K562 (cell line): ENCODE results near the gene METRN. TPM values are rescaled to one million over a fixed set of nuclear protein-coding genes. Genes with fewer than 3 reads are reported as not detected.

Experiments used
- ATAC-seq: fragments of 200-7000 bp; cut with Tn5 transposase; 3 replicates; pipeline ENCODE4 v1.9.1; 2020; ENCODE audit warnings: moderate library complexity
- BruUV-seq: library from RNA; stranded (reverse); fragments of 400-500 nt; replicated peaks from 2 replicates; lab custom pipeline; 2021; lab: Mats Ljungman, UMichigan
- CTCF ChIA-PET: fragments of 300-600 bp; formaldehyde crosslinking; extraction: SDS; loops from one replicate; lab custom pipeline; 2021; ENCODE audit warnings: low intra/inter-chr PET ratio; lab: Yijun Ruan, JAX
- POLR2A ChIA-PET: fragments of 300-600, 350-650 bp; sonication (Branson Sonifier 250); formaldehyde crosslinking; extraction: SDS; loops from one replicate; lab custom pipeline; 2021; ENCODE audit warnings: antibody characterized with exemption, inconsistent platforms; lab: Yijun Ruan, JAX
- DNase-seq, 4 experiments: peaks; one replicate each; pipeline versions ENCODE4 v3.0.0 to v3.0.0-alpha.2; 2011 to 2018; ENCODE audit warnings: low spot score in 3 of 4, mixed read lengths in 3 of 4; ENCODE audit errors: extremely low read depth in 1 of 4
- FAIRE-seq: peaks from 2 replicates; lab custom pipeline; 2011; peaks lifted over from hg19 to GRCh38; lab: Jason Lieb, UNC
- H2AFZ ChIP-seq: 2 replicates; pipeline ENCODE4 v1.6.0; 2011; ENCODE audit warnings: low read depth, low read length, control low read depth, inconsistent platforms
- H3K27ac ChIP-seq: fragments of 200-600 bp; 3 replicates; pipeline ENCODE4 v1.8.0; 2011; ENCODE audit warnings: low read depth, mild to moderate bottlenecking, control low read depth, inconsistent platforms, low read length, moderate library complexity, mixed read lengths; ENCODE audit errors: extremely low read depth
- H3K27me3 ChIP-seq, 2 experiments: fragments of 300-600 bp in 1 of 2; 2 replicates in 1 of 2; 3 replicates in 1 of 2; pipeline versions ENCODE4 v1.6.0 to v1.8.0; 2011; ENCODE audit warnings: inconsistent platforms in 2 of 2, low read length in 2 of 2, mild to moderate bottlenecking in 1 of 2, mixed read lengths in 1 of 2, moderate library complexity in 1 of 2; ENCODE audit not compliant: control insufficient read depth in 2 of 2, insufficient read depth in 2 of 2
- H3K36me3 ChIP-seq: fragments of 300-600 bp; 3 replicates; pipeline ENCODE4 v1.8.0; 2011; ENCODE audit warnings: mild to moderate bottlenecking, low read length, inconsistent platforms; ENCODE audit not compliant: control insufficient read depth, insufficient read depth
- H3K4me1 ChIP-seq, 2 experiments: fragments of 200-600 bp in 1 of 2; replicated peaks in 1 of 2; 2 replicates in 1 of 2; 3 replicates in 1 of 2; pipeline versions ENCODE4 v1.5.1 to v1.8.0; 2011; ENCODE audit warnings: inconsistent platforms in 2 of 2, low read length in 2 of 2, mild to moderate bottlenecking in 1 of 2, mixed read lengths in 1 of 2, moderate library complexity in 1 of 2; ENCODE audit not compliant: control insufficient read depth in 2 of 2, insufficient read depth in 2 of 2
- H3K4me2 ChIP-seq: 2 replicates; pipeline ENCODE4 v1.6.1; 2011; ENCODE audit warnings: low read length, control low read depth, inconsistent platforms, mixed read lengths; ENCODE audit not compliant: insufficient read depth
- H3K4me3 ChIP-seq: fragments of 200-600 bp; sonication (generic), shearing (Covaris generic); 2 replicates; pipeline ENCODE4 v1.5.1; 2016; ENCODE audit warnings: control low read depth, inconsistent platforms
- H3K79me2 ChIP-seq: fragments of 200-600 bp; 3 replicates; pipeline ENCODE4 v1.8.0; 2011; ENCODE audit warnings: low read length, inconsistent platforms; ENCODE audit not compliant: control insufficient read depth, insufficient read depth
- H3K9ac ChIP-seq, 2 experiments: 2 replicates each; pipeline versions ENCODE4 v1.6.0 to v1.6.1; 2011; ENCODE audit warnings: low read depth in 2 of 2, low read length in 2 of 2, control low read depth in 1 of 2, inconsistent platforms in 1 of 2, mild to moderate bottlenecking in 1 of 2, mixed read lengths in 1 of 2; ENCODE audit not compliant: insufficient read depth in 1 of 2
- H3K9me1 ChIP-seq: one replicate; pipeline ENCODE4 v1.6.0; 2011; ENCODE audit warnings: inconsistent platforms, mild to moderate bottlenecking, low read length, moderate library complexity; ENCODE audit not compliant: control insufficient read depth, insufficient read depth
- H3K9me3 ChIP-seq: replicated peaks from 2 replicates; pipeline ENCODE4 v1.5.1; 2011; ENCODE audit warnings: low read depth, low read length, inconsistent platforms; ENCODE audit not compliant: control insufficient read depth, insufficient read depth
- H4K20me1 ChIP-seq: replicated peaks from 2 replicates; pipeline ENCODE4 v1.6.1; 2011; ENCODE audit warnings: low read length, inconsistent platforms, mixed read lengths; ENCODE audit not compliant: control insufficient read depth, insufficient read depth
- CEBPG ChIP-seq, 3 experiments: fragments of 200-800 bp in 1 of 3; sonication (Bioruptor generic) in 1 of 3; sonication (generic) in 1 of 3; formaldehyde crosslinking in 1 of 3; IDR thresholded peaks in 2 of 3; conservative IDR thresholded peaks in 1 of 3; 2 replicates each; pipeline versions ENCODE4 v1.6.1 to v1.8.0; 2016 to 2022; ENCODE audit warnings: missing compliant biosample characterization in 2 of 3, missing genetic modification characterization in 2 of 3, mild to moderate bottlenecking in 1 of 3, missing genetic modification reagents in 1 of 3
- CREB1 ChIP-seq, 2 experiments: sonication (generic) in 1 of 2; formaldehyde crosslinking in 1 of 2; IDR thresholded peaks; 2 replicates each; pipeline versions ENCODE4 v1.6.1 to v1.8.0; 2012 to 2022; ENCODE audit warnings: inconsistent platforms in 1 of 2, mild to moderate bottlenecking in 1 of 2, missing genetic modification reagents in 1 of 2, moderate library complexity in 1 of 2
- ETS2 ChIP-seq: IDR thresholded peaks from 2 replicates; pipeline ENCODE4 v1.6.1; 2016; ENCODE audit warnings: borderline replicate concordance, missing genetic modification characterization, mild to moderate bottlenecking, moderate library complexity, missing compliant biosample characterization; ENCODE audit not compliant: poor library complexity, severe bottlenecking
- ETV5 ChIP-seq: sonication (generic); formaldehyde crosslinking; IDR thresholded peaks from 2 replicates; pipeline ENCODE4 v1.4.0; 2020; ENCODE audit warnings: low read depth, mild to moderate bottlenecking, missing genetic modification reagents
- MCM7 ChIP-seq, 2 experiments: fragments of 450-650 bp; IDR thresholded peaks; 2 replicates each; pipeline ENCODE4 v1.6.1; 2016 to 2018
- NCOR1 ChIP-seq: fragments of 450-650 bp; IDR thresholded peaks from 2 replicates; pipeline ENCODE4 v1.6.1; 2016; ENCODE audit warnings: mild to moderate bottlenecking, moderate library complexity
- NFATC3 ChIP-seq: fragments of 450-650 bp; IDR thresholded peaks from 2 replicates; pipeline ENCODE4 v1.6.1; 2017; ENCODE audit warnings: mild to moderate bottlenecking
- POLR2G ChIP-seq: fragments of 200-400 bp; formaldehyde crosslinking; IDR thresholded peaks from 2 replicates; pipeline ENCODE4 v1.6.1; 2017; ENCODE audit warnings: low read depth, mild to moderate bottlenecking, antibody characterized with exemption, low read length, moderate library complexity
- RBFOX2 ChIP-seq: fragments of 200-400 bp; formaldehyde crosslinking; IDR thresholded peaks from 2 replicates; pipeline ENCODE4 v1.6.1; 2017; ENCODE audit warnings: low read depth, mild to moderate bottlenecking, low read length, moderate library complexity
- TAF7 ChIP-seq: fragments of 450-650 bp; IDR thresholded peaks from 2 replicates; pipeline ENCODE4 v1.6.1; 2016; ENCODE audit warnings: missing genetic modification characterization, missing compliant biosample characterization
- USF2 ChIP-seq: sonication (generic); formaldehyde crosslinking; IDR thresholded peaks from 2 replicates; pipeline ENCODE4 v1.5.0; 2020; ENCODE audit warnings: missing genetic modification reagents
- ZNF398 ChIP-seq: fragments of 250-450 bp; sonication (Bioruptor Pico); IDR thresholded peaks from 2 replicates; pipeline ENCODE4 v1.8.0; 2021; ENCODE audit warnings: moderate library complexity, mild to moderate bottlenecking, inconsistent platforms
- ZNF766 ChIP-seq: fragments of 200-800 bp; sonication (Bioruptor generic); conservative IDR thresholded peaks from 2 replicates; pipeline ENCODE4 v1.6.1; 2016; ENCODE audit warnings: missing genetic modification characterization, missing compliant biosample characterization
- WGBS: fragments of 100-300 bp; shearing (Covaris generic); methylation state at CpG from one replicate; pipeline ENCODE4 v1.1.6; 2016; ENCODE audit warnings: low coverage, mixed read lengths; ENCODE audit not compliant: insufficient coverage; ENCODE audit errors: missing lambda C conversion rate; 5-methylcytosine and 5-hydroxymethylcytosine counted together
- in situ Hi-C: fragments of 300-500 bp; cut with MboI; formaldehyde crosslinking; loops from 4 replicates; pipeline ENCODE4 v1.15.0; 2018; ENCODE audit warnings: inconsistent platforms, mixed read lengths
- intact Hi-C: fragments of 100-400 bp; cut with micrococcal nuclease; formaldehyde crosslinking; loops from 2 replicates; pipeline ENCODE4 v1.14.2; 2022
- polyA plus RNA-seq, 8 experiments: library from polyadenylated mRNA; depleted of rRNA in 4 of 8; stranded (reverse) in 5 of 8; unstranded in 3 of 8; fragments of >200 nt; fragmentation: Nextera tagmentation in 2 of 8; fragmentation: Illumina TruSeq in 1 of 8; extraction: Ambion mirVana in 2 of 8; extraction: Trizol in 1 of 8; gene quantifications; 2 replicates each; pipeline versions ENCODE4 v1.2.1 to v1.2.3, GENCODE V29; 2011 to 2014; ENCODE audit warnings: inconsistent platforms in 1 of 8, missing spikeins in 1 of 8
- total RNA-seq, 7 experiments: library from RNA; depleted of rRNA in 6 of 7; stranded (reverse); fragments of >200 nt in 6 of 7; fragmentation: Illumina TruSeq in 2 of 7; extraction: Trizol in 2 of 7; gene quantifications; 2 replicates each; pipeline versions ENCODE4 v1.2.1 to v1.2.3, GENCODE V29; 2011 to 2021; ENCODE audit warnings: low replicate concordance in 1 of 7

The METRN gene
- total and polyA plus RNA-seq, 9 of the 15 experiments (the other 6 are each of a cell fraction or from before 2014, with no cell fraction given): 0.20 to 89.8 (median 15.4) TPM

GRCh38 chr16:678858-679813 is 35.8 kb upstream of the METRN start (continued):
- TF ChIP-seq TAF7 (tag) (peak; percentile 40; the same call in 1 of the 2 replicates), RBFOX2 (peak; percentile 65), CREB1 (IDR thresholded peaks at IDR 0.05) (no peak), CREB1 (CRISPR knock-in tag; IDR thresholded peaks at IDR 0.05) (0 out of 2 replicates have a peak, but pooled peaks have one; percentile 2), POLR2G (peak; percentile 67)

- FAIRE-seq (no peak), ATAC-seq (peak; percentile 62), DNase-seq (peak; percentile 78 to 91 (median 84))
- H3K79me2 ChIP-seq: peaks cover 41% of the 10 kb centered on the region
- ChIA-PET CTCF (no interaction called here), POLR2A (interaction anchor here (0.5 to 1.8 kb wide), 10 partner anchors 10 to 1119 kb away, joined by 3 to 10 read pairs (median 3); partner anchors contain the start of genes DECR2 and WDR24)
- H3K9me1 ChIP-seq: peaks cover 11% of the 10 kb centered on the region
- H3K27me3 ChIP-seq: no peaks in the 10 kb centered on the region
- in situ Hi-C loops (loop anchor here (10.0 kb wide), 1 partner anchor 285 kb away; the partner anchor contains the start of gene NME4), intact Hi-C loops (loop anchor here (5.0 kb wide), 2 partner anchors 43 to 283 kb away; partner anchors contain the start of genes METTL26 and NME4)
- H3K27ac ChIP-seq: peak within 1 kb of the TSS; percentile 89
- peaks cover 21% of the 10 kb centered on the region for H4K20me1 ChIP-seq
- peaks cover 36% of the 10 kb centered on the region for H3K36me3 ChIP-seq
- peak within 1 kb of the TSS; percentile 98 for H3K4me3 ChIP-seq
- H3K9ac ChIP-seq: peak within 1 kb of the TSS; percentile 84 to 98
- H3K4me1 ChIP-seq: peaks cover 36 to 98% of the 10 kb centered on the region in 2 experiments
- peak within 1 kb of the TSS; percentile 98 for H3K4me2 ChIP-seq
- under 1% methylated on average over 44 of the region's 91 CpGs for WGBS
- no peaks in the 10 kb centered on the region for H3K9me3 ChIP-seq
- BruUV-seq: no TSS peak
- H2AFZ ChIP-seq: peak within 1 kb of the TSS; percentile 93
- TF ChIP-seq ZNF398 (no peak), NCOR1 (no peak), ETV5 (CRISPR knock-in tag) (peak; percentile 42; the same call in 1 of the 2 replicates), CEBPG (CRISPR knock-in tag; IDR thresholded peaks at IDR 0.05) (no peak), CEBPG (tag; conservative IDR thresholded peaks at IDR 0.05 in 1 of 2, IDR thresholded peaks at IDR 0.05 in 1 of 2) (no peak), MCM7 (IDR thresholded peaks at IDR 0.05) (no peak), ETS2 (tag) (no peak), USF2 (CRISPR knock-in tag) (no peak), NFATC3 (no peak), ZNF766 (CRISPR knock-in tag) (no peak)
Observed at GRCh38 chr16:679814-680624, 34.9 kb upstream of the METRN start, which contains the start of gene STUB1. TSS of gene STUB1 (plus strand) at chr16:680410. CDS start at chr16:680526, 116 bp downstream.
